Inflammatory macrophage treated with lipopolysaccharide for 1 hour (primary cell): ENCODE data around the gene CLEC4M.
A peak's percentile ranks its signal among the peaks of the same experiment; 100 is the strongest.
"Not testable (repeated sequence)": the region's sequence is repeated elsewhere in the genome, so short reads cannot be mapped to it uniquely, and the experiment has no call there.

ENCODE experiments used
- DNase-seq, 2 donors: peaks; one replicate each; pipeline ENCODE4 v3.0.0-alpha.2; 2020 to 2022

The CLEC4M gene

DNA sequence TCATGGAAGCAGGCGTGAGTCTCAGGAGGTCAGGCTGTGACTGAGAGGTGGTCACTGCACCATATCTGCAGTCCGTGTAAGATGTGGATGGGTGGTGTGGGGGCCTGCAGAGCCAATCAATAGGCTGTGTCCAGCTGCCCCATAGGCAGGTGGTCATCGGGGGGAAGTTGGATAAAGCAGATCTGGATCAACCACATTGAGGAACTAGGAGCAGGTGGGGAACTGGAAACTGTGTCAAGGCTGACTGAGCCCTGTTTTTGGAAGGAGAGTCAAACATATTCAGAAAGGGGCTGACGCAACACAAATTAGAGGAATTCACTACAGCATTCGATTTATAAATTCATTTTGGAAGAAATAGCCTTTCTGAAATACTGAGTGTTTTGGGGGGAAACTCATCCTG lies 15.0 kb downstream of the CLEC4M start:
- DNase-seq: peak; percentile 19 to 37

GRCh38 chr19:7779631-7780486 lies 16.8 kb downstream of the CLEC4M start:
- DNase-seq: no peak

DNA sequence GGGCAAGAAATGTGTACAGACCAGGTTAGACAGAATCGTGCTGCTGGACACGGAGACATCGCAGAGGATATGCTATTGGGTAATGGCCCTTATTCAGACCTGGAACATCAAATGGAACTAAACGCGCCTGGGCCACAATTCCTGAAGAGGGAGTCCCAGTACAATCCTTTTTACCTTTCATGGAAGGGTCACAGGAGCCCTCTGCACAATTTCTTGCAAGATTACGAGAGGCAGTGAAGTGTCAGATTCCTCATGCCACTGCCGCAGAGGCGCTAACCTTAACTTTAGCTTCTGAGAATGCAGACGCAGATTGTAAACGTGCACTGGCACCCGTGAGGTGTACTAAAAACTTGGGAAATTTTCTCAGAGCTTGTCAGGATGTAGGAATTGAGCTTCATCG lies 18.1 kb downstream of the CLEC4M start:
- no peak for DNase-seq

DNA sequence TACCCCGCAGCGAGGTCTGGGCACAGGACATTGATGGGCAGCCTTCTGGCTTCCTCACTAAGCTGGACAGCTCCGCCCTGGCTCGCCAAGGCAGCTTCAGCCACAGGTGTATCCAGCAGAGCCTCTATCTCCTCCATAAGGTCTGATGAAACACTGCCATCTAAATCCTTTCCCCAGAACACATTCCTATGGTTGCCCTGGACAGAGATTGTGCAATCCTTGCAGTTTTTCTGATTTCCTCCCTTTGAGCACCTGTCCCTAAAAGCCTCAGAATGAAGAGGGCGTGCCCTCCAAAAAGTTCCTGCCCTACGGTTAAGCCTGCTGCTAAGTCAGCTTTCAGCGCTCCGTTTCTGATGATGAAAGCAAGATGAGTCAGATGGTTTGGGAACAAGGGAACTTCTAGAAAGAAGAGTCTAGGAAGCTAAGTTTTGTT lies 21.0 kb downstream of the CLEC4M start:
- DNase-seq: peak; percentile 64 to 86

DNA sequence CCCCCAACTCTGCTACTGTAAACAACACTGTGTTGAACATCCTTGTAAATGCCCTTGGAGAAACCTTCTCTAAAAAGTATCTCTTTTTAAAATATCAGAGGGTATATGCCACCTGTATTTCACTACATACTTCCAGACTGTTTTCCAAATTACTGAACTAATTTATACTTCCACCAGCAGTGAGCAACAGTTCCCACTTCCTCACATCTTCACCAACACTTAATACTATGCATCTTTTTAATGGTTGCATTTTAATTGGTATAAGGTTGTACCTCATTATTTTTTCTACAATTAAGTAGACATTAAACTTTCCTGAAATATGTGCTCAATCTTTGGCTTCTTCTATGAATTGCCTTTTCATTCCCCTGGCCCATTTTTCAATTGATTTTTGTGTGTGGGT lies 21.8 kb downstream of the CLEC4M start:
- no peak for DNase-seq

GRCh38 chr19:7787141-7787540 lies 24.1 kb downstream of the CLEC4M start:
- DNase-seq: no peak

- DNase-seq: no peak
These were observed 24.6 kb downstream of the CLEC4M start for GRCh38 chr19:7787602-7788177.

GRCh38 chr19:7788178-7788932 lies 25.3 kb downstream of the CLEC4M start:
- DNase-seq: no peak

DNA sequence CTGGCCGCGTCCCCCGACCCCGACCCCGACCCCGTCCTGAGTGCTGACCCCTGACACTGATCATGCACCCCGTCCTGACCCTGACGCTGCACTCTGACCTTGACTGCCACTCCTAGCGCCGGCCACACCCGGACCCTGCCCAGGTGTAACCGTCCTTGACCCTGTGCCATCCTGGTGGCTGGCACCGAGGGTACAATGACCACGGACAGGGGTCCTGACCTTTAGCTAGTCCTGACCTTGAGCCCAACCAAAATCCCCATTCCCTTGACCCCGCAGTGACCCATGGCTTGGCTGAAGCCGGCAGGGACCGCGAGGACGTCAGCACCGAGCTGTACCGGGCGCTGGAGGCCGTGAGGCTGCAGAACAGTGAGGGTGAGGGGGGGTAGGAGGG lies 25.9 kb downstream of the CLEC4M start:
- no peak for DNase-seq

DNA sequence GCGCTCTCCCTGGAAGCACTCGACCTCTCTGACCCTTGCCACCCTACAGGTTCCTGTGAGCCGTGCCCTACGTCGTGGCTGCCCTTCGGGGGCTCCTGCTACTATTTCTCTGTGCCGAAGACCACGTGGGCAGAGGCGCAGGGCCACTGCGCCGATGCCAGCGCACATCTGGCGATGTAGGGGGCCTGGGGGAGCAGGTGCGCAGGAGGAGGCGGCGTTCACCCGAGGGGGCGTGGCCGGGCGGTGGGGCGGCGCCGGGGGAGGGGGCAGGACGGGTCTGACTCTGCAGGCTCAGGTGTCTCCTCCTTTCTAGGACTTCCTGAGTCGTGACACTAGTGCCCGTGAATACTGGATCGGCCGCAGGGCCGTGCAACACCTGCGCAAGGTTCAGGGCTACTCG lies 26.4 kb downstream of the CLEC4M start:
- no peak for DNase-seq

GRCh38 chr19:7790416-7790815 lies 27.4 kb downstream of the CLEC4M start:
- DNase-seq: no peak

DNA sequence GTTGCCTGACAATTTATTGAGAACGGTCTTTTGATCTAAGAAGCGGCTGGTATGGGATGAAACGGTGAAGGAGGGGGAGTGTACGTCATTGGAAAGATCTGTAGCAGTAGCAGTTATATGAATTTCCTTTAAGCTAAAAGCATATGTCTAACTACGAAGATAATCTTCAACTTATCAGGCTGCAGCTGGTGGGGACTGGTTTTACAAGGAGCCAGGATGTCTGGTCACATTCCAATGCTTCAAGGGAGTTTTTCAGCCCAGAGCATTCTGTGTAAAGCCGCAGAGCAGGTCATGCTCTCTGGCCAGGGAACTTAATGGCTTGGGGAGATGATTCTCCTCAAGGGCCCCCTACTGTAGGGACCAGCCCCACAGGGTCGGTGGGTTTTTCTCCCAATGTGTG lies 29.2 kb downstream of the CLEC4M start:
- DNase-seq: no peak

- DNase-seq: not testable (repeated sequence)
These were observed 29.7 kb downstream of the CLEC4M start for GRCh38 chr19:7792701-7793100.

GRCh38 chr19:7793493-7793892 lies 30.4 kb downstream of the CLEC4M start:
- DNase-seq: no peak

DNA sequence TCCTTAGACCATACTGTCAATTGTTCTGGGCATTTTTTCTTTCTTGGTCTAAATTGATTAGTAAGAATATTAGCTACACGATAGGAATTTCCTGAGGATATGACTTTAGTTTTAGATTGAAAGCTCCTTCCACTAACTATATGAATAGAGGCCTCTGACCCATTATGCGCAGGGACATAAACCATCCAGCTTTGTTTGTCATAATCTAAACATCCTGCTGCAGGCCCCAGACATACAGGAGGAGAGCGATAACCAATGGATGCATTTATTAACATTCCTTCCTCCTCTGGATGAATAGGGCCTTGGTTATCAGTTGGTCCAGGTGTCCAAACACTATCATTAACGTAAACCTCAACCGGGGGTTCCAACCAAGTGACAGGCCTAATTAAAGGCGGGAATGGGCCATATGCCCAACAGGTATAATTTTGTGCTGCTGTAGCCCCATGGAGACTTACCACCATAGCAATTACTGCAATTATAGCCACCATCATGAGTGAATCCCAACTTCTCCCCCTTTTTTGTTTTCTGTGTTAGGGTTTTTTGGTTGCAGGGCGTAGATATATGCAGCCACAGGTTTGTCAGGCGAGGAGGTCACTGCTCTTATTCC lies 32.6 kb downstream of the CLEC4M start:
- no peak for DNase-seq

- DNase-seq: peak; percentile 70 to 99
These were observed 36.8 kb downstream of the CLEC4M start for GRCh38 chr19:7799640-7800355.

DNA sequence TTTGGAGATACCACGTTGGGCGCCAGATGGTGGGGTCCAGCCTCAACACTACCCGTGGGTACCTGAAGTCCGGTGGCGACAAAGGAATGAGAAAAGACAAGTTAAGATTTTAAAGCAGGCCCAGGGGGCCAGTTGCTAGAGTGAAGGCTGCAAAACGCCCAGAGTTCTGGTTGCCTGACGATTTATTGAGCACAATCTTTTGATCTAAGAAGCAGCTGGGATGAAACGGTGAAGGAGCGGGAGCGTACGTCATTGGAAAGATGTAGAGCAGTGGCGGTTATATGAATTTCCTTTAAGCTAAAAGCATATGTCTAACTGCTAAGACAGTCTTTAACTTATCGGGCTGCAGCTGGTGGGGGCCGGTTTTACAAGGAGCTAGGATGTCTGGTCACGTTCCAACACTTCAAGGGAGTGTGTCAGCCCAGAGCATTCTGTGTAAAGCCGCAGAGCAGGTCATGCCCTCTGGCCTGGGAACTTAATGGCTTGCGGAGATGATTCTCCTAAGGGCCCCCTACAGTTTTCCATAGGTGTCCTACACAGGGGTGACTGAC lies 38.1 kb downstream of the CLEC4M start:
- DNase-seq: no peak

DNA sequence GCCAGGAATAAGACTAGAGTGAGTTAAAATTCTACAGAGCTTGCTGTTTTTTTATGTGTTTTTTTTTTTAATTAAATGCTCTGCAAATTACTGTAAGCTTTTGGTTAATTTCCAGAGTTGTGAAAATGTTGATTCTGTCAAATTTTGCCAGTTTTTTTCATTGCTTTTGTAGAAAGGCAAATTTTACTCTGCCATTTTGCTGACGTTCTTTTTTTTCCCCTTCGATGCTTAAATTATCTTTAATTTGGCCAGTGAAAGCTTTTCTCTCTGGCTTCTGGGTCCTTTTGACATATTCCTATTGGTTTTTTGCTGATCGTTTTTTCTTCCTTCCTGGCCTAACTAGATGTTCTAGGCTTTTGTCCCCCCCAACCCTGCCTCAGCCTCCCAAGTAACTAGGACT lies 43.2 kb downstream of the CLEC4M start:
- no peak for DNase-seq

GRCh38 chr19:7806876-7807275 lies 43.8 kb downstream of the CLEC4M start:
- DNase-seq: no peak

DNA sequence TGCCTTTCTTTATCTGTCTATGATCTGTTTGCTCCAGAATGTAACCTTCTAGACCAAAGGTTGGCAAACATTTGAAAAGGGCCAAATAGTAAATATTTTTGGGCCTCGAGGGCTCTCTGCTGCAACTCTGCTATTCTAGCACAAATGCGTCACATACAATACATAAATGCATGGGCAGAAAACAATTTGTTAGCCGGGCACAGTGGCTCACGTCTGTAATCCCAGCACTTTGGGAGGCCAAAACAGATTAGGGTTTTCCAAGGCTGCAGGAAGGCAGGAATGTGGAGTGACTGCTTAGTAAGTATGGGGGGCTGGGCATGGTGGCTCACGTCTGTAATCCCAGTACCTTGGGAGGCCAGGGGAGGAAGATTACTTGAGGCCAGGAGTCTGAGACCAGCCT lies 45.1 kb downstream of the CLEC4M start:
- DNase-seq: no peak

DNA sequence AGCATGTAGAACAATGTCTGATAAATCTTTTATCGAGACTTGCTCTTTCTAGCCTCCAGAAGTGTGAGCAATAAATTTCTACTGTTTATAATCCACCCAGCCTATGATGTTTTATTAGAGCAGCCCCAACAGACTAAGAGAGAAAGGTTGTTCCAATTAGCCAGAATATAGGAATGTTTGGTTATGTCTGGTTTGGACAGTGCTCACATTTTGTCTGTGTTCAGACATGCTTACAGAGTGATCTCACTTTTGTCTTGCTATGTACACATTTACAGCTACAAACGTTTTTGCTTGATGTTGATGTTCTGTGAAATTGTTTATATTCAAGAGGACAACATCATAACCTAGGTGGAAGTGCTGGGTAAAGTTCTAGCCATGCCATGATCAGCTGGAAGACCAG lies 48.9 kb downstream of the CLEC4M start:
- no peak for DNase-seq

GRCh38 chr19:7815325-7815724 lies 52.3 kb downstream of the CLEC4M start:
- no peak for DNase-seq
